HG02973 (cell line): ENCODE measurements around the gene RNF151.

Experiments
- ATAC-seq: cut with Tn5 transposase; IDR thresholded peaks from one replicate; pipeline ENCODE4 v1.9.1; 2021; ENCODE audit warnings: moderate library complexity; ENCODE audit not compliant: unreplicated experiment

The RNF151 gene

GRCh38 chr16:1991135-1991551 is 24.5 kb downstream of the RNF151 start:
- no peak for ATAC-seq

DNA sequence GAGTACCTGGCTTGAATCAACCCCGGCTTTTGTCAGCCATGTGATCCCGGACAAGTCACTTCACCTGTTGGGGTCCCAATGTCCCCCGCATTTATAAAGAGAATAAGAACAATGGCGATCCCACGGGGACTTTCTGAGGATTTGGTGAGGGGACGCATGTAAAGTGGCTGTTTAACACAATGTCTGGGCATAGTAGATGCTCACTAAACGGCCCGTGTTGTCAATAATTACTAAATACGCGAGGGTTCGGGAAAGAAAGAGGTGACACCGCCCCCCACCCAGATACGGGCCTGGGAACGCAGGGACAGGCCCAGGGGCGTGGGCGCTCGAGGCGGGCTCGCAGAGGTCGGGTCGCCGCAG is 24.9 kb downstream of the RNF151 start:
- no peak for ATAC-seq

DNA sequence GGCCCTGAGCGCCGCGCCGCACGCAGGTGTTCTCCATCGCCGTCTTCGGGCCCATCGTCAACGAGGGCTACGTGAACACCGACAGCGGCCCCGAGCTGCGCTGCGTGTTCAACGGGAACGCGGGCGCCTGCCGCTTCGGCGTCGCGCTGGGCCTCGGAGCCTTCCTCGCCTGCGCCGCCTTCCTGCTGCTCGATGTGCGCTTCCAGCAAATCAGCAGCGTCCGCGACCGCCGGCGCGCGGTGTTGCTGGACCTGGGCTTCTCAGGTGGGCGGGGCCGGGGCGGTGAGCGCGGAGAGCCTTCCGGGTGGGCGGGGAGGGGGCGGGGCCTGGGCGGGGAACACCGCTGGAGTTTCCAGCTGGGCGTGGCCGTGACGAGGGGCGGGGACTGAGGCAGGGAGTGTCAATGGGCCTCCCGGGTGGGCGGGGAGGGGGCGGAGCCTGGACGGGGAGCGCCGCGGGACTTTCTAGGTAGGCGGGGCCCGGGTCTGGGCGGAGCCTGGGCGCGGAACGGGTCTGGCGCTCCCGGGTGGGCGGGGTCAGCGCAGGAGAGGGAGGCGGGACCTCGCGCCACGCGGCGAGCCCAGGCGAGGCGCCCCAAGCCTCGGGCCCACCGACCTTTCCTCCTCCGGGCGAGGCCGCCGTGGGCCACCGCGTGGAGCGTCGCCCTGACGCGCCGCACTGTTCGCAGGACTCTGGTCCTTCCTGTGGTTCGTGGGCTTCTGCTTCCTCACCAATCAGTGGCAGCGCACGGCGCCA is 25.5 kb downstream of the RNF151 start:
- peak; percentile 39 for ATAC-seq

DNA sequence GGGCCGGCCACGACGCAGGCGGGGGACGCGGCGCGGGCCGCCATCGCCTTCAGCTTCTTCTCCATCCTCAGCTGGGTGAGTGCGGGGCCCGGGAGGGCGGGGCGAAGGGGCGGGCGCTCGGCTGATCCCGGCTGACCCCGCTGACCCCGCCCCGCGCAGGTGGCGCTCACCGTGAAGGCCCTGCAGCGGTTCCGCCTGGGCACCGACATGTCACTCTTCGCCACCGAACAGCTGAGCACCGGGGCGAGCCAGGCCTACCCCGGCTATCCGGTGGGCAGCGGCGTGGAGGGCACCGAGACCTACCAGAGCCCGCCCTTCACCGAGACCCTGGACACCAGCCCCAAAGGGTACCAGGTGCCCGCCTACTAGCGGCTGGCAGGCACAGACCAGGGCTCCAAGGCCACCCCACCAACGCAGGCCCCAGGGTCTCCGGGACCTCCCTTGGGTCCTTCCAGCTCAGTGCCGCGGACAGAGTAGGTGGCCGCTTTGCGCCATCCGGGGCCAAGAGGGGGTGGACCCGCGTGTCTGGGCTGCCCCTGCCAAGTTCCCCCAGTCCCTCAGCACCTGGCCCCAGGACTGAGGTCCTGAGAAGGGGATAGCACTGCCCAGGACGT is 26.2 kb downstream of the RNF151 start:
- no peak for ATAC-seq

DNA sequence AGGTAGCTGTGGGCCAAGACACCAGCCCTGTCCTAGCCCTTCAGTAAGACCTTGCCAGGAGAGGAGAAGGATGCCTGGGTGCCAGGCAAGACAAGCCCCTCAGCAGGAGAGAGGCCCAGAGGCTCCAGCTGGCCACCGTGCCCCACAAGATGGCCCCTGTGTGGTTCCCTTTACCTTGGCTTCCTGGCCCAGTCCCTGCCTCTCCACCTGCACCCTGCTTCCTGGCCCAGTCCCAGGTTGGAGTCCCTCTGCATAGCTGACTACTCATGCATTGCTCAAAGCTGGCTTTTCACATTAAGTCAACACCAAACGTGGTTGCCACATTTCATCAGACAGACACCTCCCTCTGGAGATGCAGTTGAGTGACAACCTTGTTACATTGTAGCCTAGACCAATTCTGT is 27.1 kb downstream of the RNF151 start:
- ATAC-seq: no peak

GRCh38 chr16:1997494-1998359 is 31.1 kb downstream of the RNF151 start:
- ATAC-seq: no peak

DNA sequence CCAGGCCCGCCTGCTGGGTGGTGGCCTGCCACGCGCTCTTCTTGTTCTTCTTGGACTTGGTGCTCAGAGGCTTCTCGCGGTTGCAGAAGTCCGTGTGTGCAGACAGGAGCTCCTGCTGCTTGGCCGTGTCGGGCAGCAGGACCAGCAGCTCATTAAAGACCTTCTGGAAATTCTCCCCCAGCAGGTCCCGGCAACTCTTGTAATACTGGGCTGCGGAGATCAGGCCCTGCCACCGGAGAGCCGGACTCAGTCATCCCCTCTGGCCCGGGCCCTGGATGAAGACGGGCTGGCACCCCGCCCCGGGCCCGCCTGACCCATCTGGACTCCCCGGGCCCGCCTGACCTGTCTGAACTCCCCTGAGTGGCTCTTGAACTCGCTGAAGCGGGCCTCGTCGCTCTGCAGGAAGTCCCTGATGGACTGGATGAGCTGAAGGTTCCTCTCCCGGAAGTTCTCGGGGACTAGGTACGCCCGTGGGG is 31.7 kb downstream of the RNF151 start:
- ATAC-seq: no peak

DNA sequence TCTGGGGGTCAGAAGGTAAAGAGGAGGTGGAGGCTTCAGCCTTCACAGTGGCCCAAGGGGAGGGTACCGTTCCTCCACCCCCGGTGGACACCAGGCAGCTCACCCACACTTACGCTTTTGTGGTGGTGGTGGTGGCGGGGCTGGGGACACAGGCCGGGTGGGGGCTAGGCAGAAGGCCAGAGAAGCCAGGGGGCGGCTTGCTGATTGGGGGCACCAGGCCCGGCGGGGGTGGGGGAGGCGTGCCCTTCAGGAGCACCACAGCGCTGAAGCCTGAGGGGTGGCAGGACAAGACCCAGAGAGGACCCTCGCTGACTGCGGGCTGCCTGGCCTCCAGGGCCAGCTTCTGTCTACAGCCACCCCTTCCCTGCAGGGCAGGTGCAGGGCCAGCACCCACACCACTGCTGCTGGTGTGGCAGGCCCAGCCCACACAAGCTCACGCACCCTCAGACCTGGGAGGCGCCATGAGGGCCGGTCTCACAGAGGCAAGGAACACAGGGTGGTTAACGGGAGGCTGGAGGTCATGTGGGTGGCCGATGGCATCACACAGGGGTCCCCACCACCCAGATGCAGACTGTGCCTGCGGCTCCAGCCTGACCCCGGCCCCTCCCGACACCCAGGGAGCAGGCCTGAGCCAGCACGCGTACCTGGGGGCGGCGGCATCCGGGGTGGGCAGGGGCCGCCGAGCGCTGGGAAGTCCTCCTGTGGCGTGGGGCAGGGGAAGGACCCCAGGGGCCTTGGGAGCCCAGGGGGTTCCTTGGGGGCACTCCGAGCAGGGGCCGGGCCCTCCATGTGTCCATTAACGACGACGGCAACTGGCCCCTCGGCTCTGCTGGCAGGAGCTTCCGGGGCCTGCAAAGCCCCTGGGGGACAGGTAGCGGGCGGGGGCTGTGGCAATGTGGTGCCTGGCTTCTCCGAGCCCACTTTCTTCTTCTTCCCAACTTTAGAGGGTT is 32.5 kb downstream of the RNF151 start:
- no peak for ATAC-seq

DNA sequence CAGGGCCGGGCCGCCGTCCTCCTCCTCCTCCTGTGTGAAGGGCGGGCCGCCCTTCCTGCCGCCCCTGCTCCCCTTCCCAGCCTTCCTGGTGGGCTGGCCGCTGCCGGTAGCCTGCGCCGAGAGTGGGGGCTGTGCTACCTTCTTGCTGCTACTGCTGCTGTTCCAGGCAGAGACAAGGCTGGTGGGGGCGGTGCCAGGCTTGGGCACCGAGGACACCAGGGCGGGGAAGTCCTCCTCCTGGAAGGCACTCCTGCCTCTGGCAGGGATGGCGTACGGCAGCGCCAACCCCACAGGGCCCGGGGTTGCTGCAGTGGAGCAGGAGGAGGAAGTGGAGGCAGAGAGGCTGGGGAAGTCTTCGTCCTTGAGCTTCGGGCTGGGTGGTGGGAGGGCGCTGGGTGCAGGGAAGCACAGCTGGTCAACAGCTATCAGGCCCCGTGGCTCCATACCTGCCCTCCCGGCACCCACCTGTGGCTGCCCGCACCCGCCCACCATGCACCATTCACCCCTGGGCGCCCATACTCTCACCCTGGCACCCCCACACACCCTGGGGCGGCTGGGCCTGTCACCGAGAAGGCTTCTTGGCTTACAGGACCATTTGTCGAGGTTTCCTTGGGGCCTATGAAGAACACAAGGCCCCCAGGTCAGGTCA is 33.3 kb downstream of the RNF151 start:
- no peak for ATAC-seq

DNA sequence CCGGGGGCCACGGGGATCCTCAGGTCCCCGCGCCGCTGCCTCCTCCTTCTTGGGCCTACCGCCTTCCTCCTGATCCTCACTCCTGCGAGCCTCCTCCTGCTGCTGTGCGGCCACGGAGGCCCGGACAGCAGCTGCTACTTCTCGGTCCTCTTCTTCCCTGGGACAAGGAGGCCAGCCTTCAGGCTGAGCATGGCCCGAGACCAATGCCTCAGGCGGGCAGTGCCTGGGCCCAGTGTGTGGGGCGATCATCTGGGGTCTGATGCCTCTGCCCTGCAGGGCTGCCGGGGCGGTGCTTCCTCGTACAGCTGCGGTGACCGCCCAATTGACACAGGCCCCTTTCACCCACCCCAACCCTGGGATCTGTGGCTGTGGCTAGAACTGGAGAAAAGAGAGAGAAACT is 34.4 kb downstream of the RNF151 start:
- no peak for ATAC-seq

DNA sequence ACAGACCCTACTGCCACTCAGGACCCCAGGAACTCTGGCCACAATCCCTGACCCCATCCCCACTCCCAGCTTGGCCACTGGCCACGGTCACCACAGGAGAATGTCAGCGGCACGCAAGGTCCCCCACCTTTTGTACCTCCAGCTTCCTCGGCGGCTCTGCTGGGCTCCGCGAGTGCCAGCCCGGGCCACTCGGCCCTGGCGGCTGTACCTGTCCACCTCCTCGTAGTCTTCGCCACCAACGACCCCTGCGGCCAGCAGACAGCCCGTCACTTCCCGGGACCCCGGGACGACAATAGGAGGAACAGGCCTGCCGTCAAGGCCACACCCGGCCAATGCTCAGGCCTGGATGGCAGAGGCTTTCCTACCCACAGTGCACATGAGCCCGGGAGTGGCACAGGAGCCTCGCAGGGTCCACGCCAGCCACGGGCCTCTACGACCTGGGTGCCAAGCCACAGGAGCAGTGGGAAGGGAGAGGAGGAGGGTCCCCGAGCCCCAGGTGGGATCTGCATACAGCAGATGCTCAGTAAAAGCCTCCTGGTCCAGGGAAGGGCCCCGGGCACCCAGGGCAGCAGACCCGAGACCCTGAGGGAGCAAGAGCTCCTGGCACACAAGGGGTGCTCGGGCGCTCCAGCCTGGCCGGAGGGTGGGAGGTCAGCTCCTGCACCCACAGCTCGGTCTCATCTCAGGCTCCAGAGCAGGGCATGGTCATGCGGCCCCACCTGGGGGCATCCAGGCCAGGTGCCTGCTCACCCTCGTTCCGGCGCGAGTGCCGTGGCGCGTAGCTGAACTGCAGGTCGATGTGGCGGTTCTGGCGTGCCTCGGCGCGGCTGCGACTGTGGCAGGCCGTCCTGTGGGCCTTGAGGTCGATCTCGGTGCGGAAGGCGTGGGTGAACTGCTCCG is 35.0 kb downstream of the RNF151 start:
- no peak for ATAC-seq

DNA sequence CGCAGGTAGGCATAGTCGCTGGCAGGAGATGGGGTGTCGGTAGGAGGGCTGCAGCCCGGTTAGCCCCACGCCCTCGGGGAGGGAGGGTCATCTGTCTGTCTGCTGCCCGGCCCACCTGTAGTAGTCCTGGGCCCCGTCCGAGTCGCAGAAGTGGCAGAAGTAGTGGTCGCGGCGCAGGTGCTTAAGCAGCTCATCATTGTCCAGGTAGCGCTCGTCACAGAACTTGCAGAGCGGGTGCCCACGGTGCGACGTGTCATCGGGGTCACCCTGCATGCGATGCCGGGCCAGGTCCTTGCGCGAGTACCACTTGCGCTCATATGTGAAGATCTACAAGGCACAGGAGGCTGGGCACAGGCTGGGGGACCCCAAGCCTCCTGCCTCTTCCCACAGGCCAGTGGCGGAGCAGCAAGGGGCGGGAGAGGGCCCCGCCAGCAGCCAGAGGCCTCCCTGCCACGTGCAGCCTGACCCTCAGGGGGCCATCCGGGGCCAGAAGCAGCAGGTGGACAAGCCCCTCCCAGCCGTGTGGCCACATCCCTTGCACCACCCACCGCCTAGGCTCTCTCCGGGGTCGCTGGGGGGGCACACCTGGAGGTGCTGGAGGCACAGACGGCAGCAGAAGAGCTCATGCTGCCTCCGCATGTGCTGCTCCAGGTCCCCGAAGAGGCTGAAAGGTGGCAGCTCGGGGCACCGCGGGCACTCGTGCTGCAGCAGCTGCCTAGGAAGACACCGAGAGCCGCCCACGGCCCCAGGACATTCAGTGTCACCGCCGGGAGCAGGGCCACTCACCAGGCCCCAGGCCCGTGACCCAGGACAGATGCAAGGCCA is 36.0 kb downstream of the RNF151 start:
- no peak for ATAC-seq

DNA sequence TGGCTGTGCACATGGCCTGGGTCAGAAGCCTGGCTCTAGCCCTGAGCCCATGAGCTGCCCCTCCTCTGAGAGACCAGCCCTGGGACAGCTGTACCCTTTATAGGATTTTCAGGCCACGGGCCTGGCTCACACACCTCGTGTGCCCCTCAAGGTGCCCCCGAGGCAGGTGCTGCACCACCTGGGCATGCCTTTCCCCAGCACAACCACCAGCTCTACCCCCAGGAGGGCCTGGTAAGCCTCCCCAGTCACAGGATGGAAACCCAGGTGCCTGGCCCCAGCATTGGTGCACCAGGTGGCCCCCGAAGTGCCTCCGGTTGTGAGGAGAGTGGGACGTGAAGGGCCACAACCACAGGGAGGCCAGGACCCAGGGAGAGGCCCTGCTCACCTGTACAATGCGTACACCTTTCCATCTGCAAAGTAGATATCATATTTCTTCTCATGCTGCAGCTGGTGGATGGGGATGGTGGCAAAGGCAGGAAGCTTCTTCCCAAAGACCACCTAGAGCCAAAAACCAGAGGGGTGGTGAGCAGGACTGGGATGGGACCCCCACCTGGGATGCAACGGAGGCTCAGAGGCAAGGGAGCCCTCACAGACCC is 36.7 kb downstream of the RNF151 start:
- no peak for ATAC-seq

GRCh38 chr16:2003827-2004641 is 37.4 kb downstream of the RNF151 start:
- peak; percentile 43 for ATAC-seq

GRCh38 chr16:2004795-2005517 is 38.3 kb downstream of the RNF151 start:
- ATAC-seq: no peak

- no peak for ATAC-seq
These were observed 39.0 kb downstream of the RNF151 start for GRCh38 chr16:2005646-2006045.
